ENCODE measurements around the gene NAP1L1.

- no peak for TF ChIP-seq ZC3H10 (CRISPR knock-in tag; IDR thresholded peaks at IDR 0.05)
- no peak for TF ChIP-seq RARB (CRISPR knock-in tag; IDR thresholded peaks at IDR 0.05)
- TF ChIP-seq TCF4 (CRISPR knock-in tag; IDR thresholded peaks at IDR 0.05; ENCODE audit: borderline replicate concordance): no peak
Observed at GRCh38 chr12:76101739-76102385, 17.4 kb upstream of the NAP1L1 start.

Measured in SK-N-SH treated with all-trans-retinoic acid at 6 μM for 48 hours (cell line).